ENCODE measurements around the gene APMAP.
"Not testable (repeated sequence)": the region's sequence is repeated elsewhere in the genome, so short reads cannot be mapped to it uniquely, and the experiment has no call there.

APMAP gene

GRCh38 chr20:24950128-24950835 lies 42.3 kb downstream of the APMAP start:
- DNase-seq = no peak

GRCh38 chr20:24949756-24950127 lies 42.8 kb downstream of the APMAP start:
- no peak for DNase-seq

- DNase-seq = no peak
Measured at GRCh38 chr20:24948939-24949679, 43.4 kb downstream of the APMAP start, which contains the start of gene CST7. TSS of gene CST7 (plus strand) at chr20:24949269. CDS start at chr20:24949506, 237 bp downstream.

- not testable (repeated sequence) for DNase-seq
Measured at GRCh38 chr20:24948396-24948938, 44.1 kb downstream of the APMAP start.

GRCh38 chr20:24946376-24946775 lies 46.2 kb downstream of the APMAP start:
- DNase-seq = not testable (repeated sequence)

GRCh38 chr20:24943731-24944130 lies 48.8 kb downstream of the APMAP start:
- DNase-seq = no peak

- DNase-seq = no peak
Measured at GRCh38 chr20:24943196-24943595, 49.4 kb downstream of the APMAP start.

GRCh38 chr20:24942679-24943078 lies 49.9 kb downstream of the APMAP start:
- DNase-seq = no peak

- DNase-seq = no peak
Measured at GRCh38 chr20:24939036-24939435, 53.5 kb downstream of the APMAP start.

GRCh38 chr20:24938498-24938897 lies 54.1 kb downstream of the APMAP start:
- DNase-seq = no peak

GRCh38 chr20:24937579-24937978 lies 55.0 kb downstream of the APMAP start:
- DNase-seq = no peak

- no peak for DNase-seq
Measured at GRCh38 chr20:24936526-24937407, 55.8 kb downstream of the APMAP start.

- no peak for DNase-seq
Measured at GRCh38 chr20:24935766-24936525, 56.6 kb downstream of the APMAP start.

GRCh38 chr20:24935140-24935539 lies 57.4 kb downstream of the APMAP start:
- DNase-seq = no peak

- no peak for DNase-seq
Measured at GRCh38 chr20:24934716-24935115, 57.8 kb downstream of the APMAP start.

GRCh38 chr20:24934101-24934661 lies 58.4 kb downstream of the APMAP start:
- no peak for DNase-seq

- no peak for DNase-seq
Measured at GRCh38 chr20:24933266-24933908, 59.2 kb downstream of the APMAP start.

- DNase-seq = not testable (repeated sequence)
Measured at GRCh38 chr20:24931893-24932292, 60.7 kb downstream of the APMAP start.

- DNase-seq = peak in 1 of 2 experiments; percentile 2
Measured at GRCh38 chr20:24930724-24931688, 61.5 kb downstream of the APMAP start.
